ENCODE data around the gene TAL1. TPM values are rescaled to one million over a fixed set of nuclear protein-coding genes. Genes with fewer than 3 reads are reported as not detected.

TAL1 gene
- total RNA-seq, 1 donor from 2014 or later = 13.9 TPM

GRCh38 chr1:47174656-47175020, 57.4 kb downstream of the TAL1 start:
- intact Hi-C loops (cut with DNase I) = loop anchor here (5.0 kb wide), 1 partner anchor 248 kb away; no protein-coding TSS in a partner anchor
- Histone ChIP-seq H3K4me1 (peaks cover 0 to 3% of the 10 kb centered on the region in 2 donors), H3K9me3 (peaks cover 0 to 4% of the 10 kb centered on the region in 2 donors), H3K36me3 (no peaks in the 10 kb centered on the region), H3K27ac (no peak overlapping the region), H3K27me3 (no peaks in the 10 kb centered on the region), H3K4me3 (no peak overlapping the region)
- no peak for DNase-seq (ENCODE audit: low spot score in 2 of 2)
- no peak for TF ChIP-seq CTCF (IDR thresholded peaks at IDR 0.05)

- intact Hi-C loops (cut with DNase I) = no loop called here
- no peak for TF ChIP-seq CTCF (IDR thresholded peaks at IDR 0.05)
- DNase-seq (ENCODE audit: low spot score in 2 of 2) = no peak
- Histone ChIP-seq H3K27me3 (no peaks in the 10 kb centered on the region), H3K4me1 (no peaks in the 10 kb centered on the region), H3K27ac (no peak overlapping the region), H3K9me3 (peaks cover 0 to 4% of the 10 kb centered on the region in 2 donors), H3K36me3 (no peaks in the 10 kb centered on the region), H3K4me3 (no peak overlapping the region)
Measured at GRCh38 chr1:47172782-47173181, 59.2 kb downstream of the TAL1 start.

Other genes with a start within 250 kb of the TAL1 start
- 17.2 TPM for gene CYP4X1, start 208.6 kb downstream of the TAL1 start, total RNA-seq
- gene CYP4Z1, start 165.0 kb downstream of the TAL1 start, total RNA-seq = 4.8 TPM
- gene CYP4A22, start 94.8 kb downstream of the TAL1 start, total RNA-seq = not detected
- gene PDZK1IP1, start 42.2 kb downstream of the TAL1 start, total RNA-seq = not detected
- 0.11 TPM for gene STIL, start 81.9 kb upstream of the TAL1 start, total RNA-seq
- 52.5 TPM for gene CMPK1, start 101.6 kb upstream of the TAL1 start, total RNA-seq
- not detected for gene FOXE3, start 184.1 kb upstream of the TAL1 start, total RNA-seq
- 1.3 TPM for gene FOXD2, start 205.8 kb upstream of the TAL1 start, total RNA-seq

Data from ascending aorta (tissue), 2 donors.